ENCODE results near the gene OLFM1.

The OLFM1 gene

GRCh38 chr9:135088979-135089847, 1.7 kb downstream of the OLFM1 start:
- DNase-seq (ENCODE audit: low read depth, low spot score), result no peak

GRCh38 chr9:135090081-135090480, 2.6 kb downstream of the OLFM1 start:
- DNase-seq (ENCODE audit: low read depth, low spot score), result no peak

GRCh38 chr9:135090547-135090946, 3.1 kb downstream of the OLFM1 start:
- no peak for DNase-seq (ENCODE audit: low read depth, low spot score)

GRCh38 chr9:135091545-135091944, 4.1 kb downstream of the OLFM1 start:
- no peak for DNase-seq (ENCODE audit: low read depth, low spot score)

GRCh38 chr9:135093111-135093510, 5.6 kb downstream of the OLFM1 start:
- DNase-seq (ENCODE audit: low read depth, low spot score), result no peak

- DNase-seq (ENCODE audit: low read depth, low spot score), result no peak
Observed at GRCh38 chr9:135093911-135094584, 6.6 kb downstream of the OLFM1 start.

GRCh38 chr9:135095470-135096407, 8.3 kb downstream of the OLFM1 start:
- no peak for DNase-seq (ENCODE audit: low read depth, low spot score)

GRCh38 chr9:135096408-135096895, 9.0 kb downstream of the OLFM1 start:
- no peak for DNase-seq (ENCODE audit: low read depth, low spot score)

- no peak for DNase-seq (ENCODE audit: low read depth, low spot score)
Observed at GRCh38 chr9:135098400-135099105, 11.1 kb downstream of the OLFM1 start.

GRCh38 chr9:135099574-135099973, 12.1 kb downstream of the OLFM1 start:
- no peak for DNase-seq (ENCODE audit: low read depth, low spot score)

- DNase-seq (ENCODE audit: low read depth, low spot score), result no peak
Observed at GRCh38 chr9:135100241-135100681, 12.8 kb downstream of the OLFM1 start.

- DNase-seq (ENCODE audit: low read depth, low spot score), result no peak
Observed at GRCh38 chr9:135100725-135101410, 13.4 kb downstream of the OLFM1 start.

- no peak for DNase-seq (ENCODE audit: low read depth, low spot score)
Observed at GRCh38 chr9:135101486-135101885, 14.0 kb downstream of the OLFM1 start.

- DNase-seq (ENCODE audit: low read depth, low spot score), result no peak
Observed at GRCh38 chr9:135101926-135102325, 14.5 kb downstream of the OLFM1 start.

GRCh38 chr9:135102331-135102730, 14.9 kb downstream of the OLFM1 start:
- DNase-seq (ENCODE audit: low read depth, low spot score), result no peak

GRCh38 chr9:135103001-135103446, 15.6 kb downstream of the OLFM1 start:
- DNase-seq (ENCODE audit: low read depth, low spot score), result no peak

GRCh38 chr9:135103931-135104639, 16.6 kb downstream of the OLFM1 start:
- DNase-seq (ENCODE audit: low read depth, low spot score), result no peak

- no peak for DNase-seq (ENCODE audit: low read depth, low spot score)
Observed at GRCh38 chr9:135104761-135105160, 17.3 kb downstream of the OLFM1 start.

GRCh38 chr9:135105211-135105745, 17.8 kb downstream of the OLFM1 start:
- no peak for DNase-seq (ENCODE audit: low read depth, low spot score)
